COR-L47 (cell line): ENCODE measurements around the gene TMEM238.

Experiments used
- DNase-seq: peaks from one replicate; lab custom pipeline; 2025; lab: John Stamatoyannopoulos, UW

TMEM238 gene

GRCh38 chr19:55358493-55358892 lies 25.6 kb downstream of the TMEM238 start:
- no peak for DNase-seq

- DNase-seq = peak; percentile 14
Observed at GRCh38 chr19:55355213-55355821, 28.8 kb downstream of the TMEM238 start.

- DNase-seq = no peak
Observed at GRCh38 chr19:55354698-55355212, 29.3 kb downstream of the TMEM238 start, which contains the start of gene COX6B2. TSS of gene COX6B2 (minus strand) at chr19:55354719. CDS start at chr19:55354521, 198 bp downstream.

GRCh38 chr19:55353803-55354697 lies 30.0 kb downstream of the TMEM238 start:
- DNase-seq = no peak

- no peak for DNase-seq
Observed at GRCh38 chr19:55353356-55353802, 30.7 kb downstream of the TMEM238 start.

- no peak for DNase-seq
Observed at GRCh38 chr19:55352549-55353145, 31.4 kb downstream of the TMEM238 start.

- no peak for DNase-seq
Observed at GRCh38 chr19:55352040-55352439, 32.1 kb downstream of the TMEM238 start.

- DNase-seq = no peak
Observed at GRCh38 chr19:55350620-55351315, 33.3 kb downstream of the TMEM238 start.

GRCh38 chr19:55348317-55349034 lies 35.6 kb downstream of the TMEM238 start:
- DNase-seq = no peak

GRCh38 chr19:55347442-55348009 lies 36.6 kb downstream of the TMEM238 start:
- no peak for DNase-seq

- DNase-seq = no peak
Observed at GRCh38 chr19:55346725-55347441, 37.2 kb downstream of the TMEM238 start.

GRCh38 chr19:55345818-55346724 lies 38.0 kb downstream of the TMEM238 start:
- DNase-seq = no peak

- no peak for DNase-seq
Observed at GRCh38 chr19:55345101-55345817, 38.8 kb downstream of the TMEM238 start.

- peak; percentile 72 for DNase-seq
Observed at GRCh38 chr19:55344444-55344843, 39.6 kb downstream of the TMEM238 start.

- no peak for DNase-seq
Observed at GRCh38 chr19:55341595-55342531, 42.2 kb downstream of the TMEM238 start.

GRCh38 chr19:55341171-55341588 lies 42.9 kb downstream of the TMEM238 start:
- peak; percentile 74 for DNase-seq

- DNase-seq = peak; percentile 63
Observed at GRCh38 chr19:55340784-55341147, 43.3 kb downstream of the TMEM238 start.
